Heart left ventricle (tissue), 16 donors: ENCODE results near the gene SEMA4A. TPM values are rescaled to one million over a fixed set of nuclear protein-coding genes. Genes with fewer than 3 reads are reported as not detected.

Source experiments
- ATAC-seq, 4 donors: fragments of 200-7000 bp; cut with Tn5 transposase; one replicate each; pipeline ENCODE4 v1.9.1; 2020 to 2022; ENCODE audit warnings: moderate library complexity in 4 of 4, mild to moderate bottlenecking in 3 of 4, moderate number of reproducible peaks in 1 of 4
- DNase-seq, 5 donors: peaks; one replicate each; pipeline ENCODE4 v3.0.0-alpha.2; 2020
- H3K27ac ChIP-seq, 12 donors: fragments of 200-600 bp; sonication (generic) in 4 of 12; one replicate each; pipeline versions ENCODE4 v1.5.0 to v1.8.0; 2016 to 2022; ENCODE audit warnings: mild to moderate bottlenecking in 2 of 12
- H3K27me3 ChIP-seq, 9 donors: fragments of 200-600 bp; sonication (generic) in 2 of 9; one replicate each; pipeline versions ENCODE4 v1.5.1 to v1.8.0; 2016 to 2022; ENCODE audit warnings: mild to moderate bottlenecking in 3 of 9
- H3K36me3 ChIP-seq, 9 donors: fragments of 200-600 bp; sonication (generic) in 2 of 9; one replicate each; pipeline versions ENCODE4 v1.5.0 to v1.8.0; 2018 to 2022; ENCODE audit warnings: mild to moderate bottlenecking in 2 of 9
- H3K4me1 ChIP-seq, 12 donors: fragments of 200-600 bp; sonication (generic) in 4 of 12; one replicate each; pipeline versions ENCODE4 v1.5.0 to v1.8.0; 2016 to 2022; ENCODE audit warnings: mild to moderate bottlenecking in 3 of 12
- H3K4me3 ChIP-seq, 12 donors: fragments of 200-600 bp; sonication (generic) in 4 of 12; one replicate each; pipeline versions ENCODE4 v1.5.0 to v1.8.0; 2017 to 2022; ENCODE audit warnings: mild to moderate bottlenecking in 9 of 12, moderate library complexity in 4 of 12
- H3K9me3 ChIP-seq, 12 donors: fragments of 200-600 bp; sonication (generic) in 4 of 12; one replicate each; pipeline versions ENCODE4 v1.5.0 to v1.8.0; 2016 to 2022; ENCODE audit warnings: mild to moderate bottlenecking in 1 of 12
- POLR2A ChIP-seq, 2 donors: fragments of 450-650 bp; IDR thresholded peaks; one replicate each; pipeline ENCODE4 v1.6.1; 2017; ENCODE audit warnings: antibody characterized with exemption in 2 of 2, mild to moderate bottlenecking in 2 of 2, moderate library complexity in 2 of 2
- WGBS, 4 donors: extraction: QIAGEN DNeasy Blood & Tissue Kit in 2 of 4; methylation state at CpG; one replicate each; pipeline versions ENCODE4 v1.1.5 to v1.1.7; 2013 to 2018; 5-methylcytosine and 5-hydroxymethylcytosine counted together
- intact Hi-C, 10 donors: fragments of 100-400 bp; cut with DNase I; formaldehyde crosslinking; loops; one replicate each; pipeline versions ENCODE4 v1.11.1 to v1.14.2; 2022
- polyA plus RNA-seq, 2 donors: library from polyadenylated mRNA; stranded (reverse); fragments of 200-250 nt; gene quantifications; one replicate each; pipeline ENCODE4 v1.2.3, GENCODE V29; 2013
- total RNA-seq, 9 donors: library from RNA; depleted of rRNA in 2 of 9; stranded (reverse); fragments of >200 nt in 2 of 9; fragmentation: NEBNext Ultra II Directional in 3 of 9; extraction: Animal tissue kit (Norgen Biotek cat#: 25700) in 3 of 9; gene quantifications; one replicate each; pipeline versions ENCODE4 v1.1.0 to v1.2.4, GENCODE V29; 2016 to 2023
- TF ChIP-seq, protein P1 (sequence below), 12 donors: fragments of 200-600 bp; sonication (generic) in 4 of 12; IDR thresholded peaks; one replicate each; pipeline versions ENCODE4 v1.5.0 to v1.8.0; 2018 to 2022; ENCODE audit warnings: antibody characterized with exemption in 12 of 12, mild to moderate bottlenecking in 5 of 12
- donor health status: ischemic (EF 13 %, LVEDD 7.1; RV severe dilation, severe dysfunction).
- donor health status: healthy with polysubstance abuse.
- donor health status: DM: no; HTN: yes; CAD: no.
- donor health status: DM: no; HTN: no; CAD: no.
- donor health status: ischemic (EF 25% LVEDD 6.9; RV normal size, moderate dysfunction).
- donor health status: ischemic (EF 25% LVEDD 5.7; RV mildly dilated, moderate dysfunction).
- donor health status: healthy.
- donor health status: DM: yes; HTN: yes; CAD: no.
- donor health status: ischemic (EF 35%, LVEDD 5.7; RV mildly dilated, moderate dysfunction).
- donor health status: nonischemic (EF 11% LVEDD 7.7; RV severe dilation, severe dysfunction).
- donor health status: DM: yes; HTN: yes; CAD: no.
- donor health status: PGD.
- donor health status: ischemic (EF 29% LVEDD 5.4; RV normal size, mild dysfunction).
- donor health status: nonischemic (EF 23%, LVEDD 6.1; RV moderate dilation, normal function).

The SEMA4A gene
- total and polyA plus RNA-seq, 11 donors: 0.60 to 10.2 (median 1.6) TPM

DNA sequence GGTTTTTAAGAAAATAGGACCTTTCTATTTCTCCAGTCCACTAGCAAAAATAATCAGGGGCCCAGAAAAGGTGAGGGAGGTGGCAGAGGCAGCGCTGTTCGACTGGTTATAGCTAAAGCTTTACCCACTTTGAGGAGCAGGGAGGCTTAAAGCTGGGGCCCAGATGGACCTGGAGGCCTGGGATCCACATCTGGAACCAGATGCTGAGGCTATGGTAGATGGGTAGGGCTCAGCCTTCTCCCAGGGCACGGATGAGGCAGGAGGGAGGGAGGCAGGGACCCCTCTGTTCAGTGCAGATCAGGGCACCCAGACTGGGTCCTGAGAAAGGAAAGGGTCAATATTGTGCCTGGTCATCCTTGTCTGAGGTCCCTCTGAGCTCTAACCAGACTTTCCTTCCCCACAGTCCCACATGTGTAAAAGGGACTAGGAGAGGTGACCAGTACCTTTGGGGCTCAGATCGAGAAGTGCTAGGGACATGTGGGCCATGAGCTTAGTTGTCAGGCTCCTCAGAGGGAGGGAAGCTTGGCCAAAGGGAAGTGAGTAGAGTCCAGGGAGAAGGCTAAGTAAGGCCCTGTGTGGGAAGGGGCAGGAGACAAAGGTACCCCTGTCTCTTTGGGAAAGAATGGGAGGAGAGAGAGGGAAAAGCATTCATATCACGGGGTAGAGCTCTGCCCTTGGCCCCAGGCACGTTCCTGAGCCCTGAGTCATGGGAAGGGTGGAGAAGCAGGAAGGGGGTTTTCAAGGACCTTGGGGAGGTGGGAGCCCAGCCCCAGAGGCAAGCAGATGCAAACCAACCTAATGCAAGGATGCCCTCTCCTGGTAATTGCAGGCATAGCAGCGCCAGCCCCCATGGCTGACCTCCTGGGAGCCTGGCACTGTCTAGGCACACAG lies 23.5 kb upstream of the SEMA4A start:
- Histone ChIP-seq H3K4me1 (peaks cover 42 to 69% (median 62%) of the 10 kb centered on the region in 12 donors), H3K27me3 (no peaks in the 10 kb centered on the region), H3K27ac (peak overlapping the region; percentile 95 to 100 (median 98)), H3K36me3 (peaks cover 2 to 57% (median 46%) of the 10 kb centered on the region in 9 donors), H3K4me3 (peak overlapping the region in 10 of 12 donors; percentile 7 to 40 (median 30)), H3K9me3 (no peaks in the 10 kb centered on the region)
- DNase-seq: peak; percentile 83 to 92 (median 86)
- TF ChIP-seq, protein P1, sequence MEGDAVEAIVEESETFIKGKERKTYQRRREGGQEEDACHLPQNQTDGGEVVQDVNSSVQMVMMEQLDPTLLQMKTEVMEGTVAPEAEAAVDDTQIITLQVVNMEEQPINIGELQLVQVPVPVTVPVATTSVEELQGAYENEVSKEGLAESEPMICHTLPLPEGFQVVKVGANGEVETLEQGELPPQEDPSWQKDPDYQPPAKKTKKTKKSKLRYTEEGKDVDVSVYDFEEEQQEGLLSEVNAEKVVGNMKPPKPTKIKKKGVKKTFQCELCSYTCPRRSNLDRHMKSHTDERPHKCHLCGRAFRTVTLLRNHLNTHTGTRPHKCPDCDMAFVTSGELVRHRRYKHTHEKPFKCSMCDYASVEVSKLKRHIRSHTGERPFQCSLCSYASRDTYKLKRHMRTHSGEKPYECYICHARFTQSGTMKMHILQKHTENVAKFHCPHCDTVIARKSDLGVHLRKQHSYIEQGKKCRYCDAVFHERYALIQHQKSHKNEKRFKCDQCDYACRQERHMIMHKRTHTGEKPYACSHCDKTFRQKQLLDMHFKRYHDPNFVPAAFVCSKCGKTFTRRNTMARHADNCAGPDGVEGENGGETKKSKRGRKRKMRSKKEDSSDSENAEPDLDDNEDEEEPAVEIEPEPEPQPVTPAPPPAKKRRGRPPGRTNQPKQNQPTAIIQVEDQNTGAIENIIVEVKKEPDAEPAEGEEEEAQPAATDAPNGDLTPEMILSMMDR (IDR thresholded peaks at IDR 0.05): peak; percentile 92 to 99 (median 99)
- peak in 1 of 2 donors; percentile 40 for TF ChIP-seq POLR2A (IDR thresholded peaks at IDR 0.05)
- intact Hi-C loops: loop anchor here (1.0 to 10.0 kb wide), 4 partner anchors 33 to 375 kb away; partner anchors contain the start of gene MEF2D (in 1 of the 10)
- ATAC-seq: peak; percentile 63 to 69 (median 64)
- whole genome bisulfite sequencing, 4 donors: 28 to 32% (median 29%) methylated on average over 6 to 7 of the region's 7 CpGs

DNA sequence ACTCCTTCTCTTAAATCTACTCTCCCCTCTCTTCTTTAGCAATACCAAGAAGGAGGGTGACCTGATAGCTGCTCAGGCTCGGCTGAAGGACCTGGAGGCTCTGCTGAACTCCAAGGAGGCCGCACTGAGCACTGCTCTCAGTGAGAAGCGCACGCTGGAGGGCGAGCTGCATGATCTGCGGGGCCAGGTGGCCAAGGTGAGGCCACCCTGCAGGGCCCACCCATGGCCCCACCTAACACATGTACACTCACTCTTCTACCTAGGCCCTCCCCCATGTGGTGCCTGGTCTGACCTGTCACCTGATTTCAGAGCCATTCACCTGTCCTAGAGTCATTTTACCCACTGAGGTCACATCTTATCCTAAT lies 22.8 kb upstream of the SEMA4A start:
- Histone ChIP-seq H3K27ac (peak overlapping the region; percentile 95 to 100 (median 98)), H3K9me3 (no peaks in the 10 kb centered on the region), H3K4me3 (peak overlapping the region in 1 of 12 donors; percentile 40), H3K4me1 (peaks cover 35 to 63% (median 56%) of the 10 kb centered on the region in 12 donors), H3K27me3 (no peaks in the 10 kb centered on the region), H3K36me3 (peaks cover 3 to 64% (median 52%) of the 10 kb centered on the region in 9 donors)
- ATAC-seq (no peak), DNase-seq (no peak)
- intact Hi-C loops: loop anchor here in 9 of 10 donors (1.0 to 2.0 kb wide), 3 partner anchors 34 to 38 kb away; no protein-coding TSS in a partner anchor
- TF ChIP-seq POLR2A (IDR thresholded peaks at IDR 0.05): no peak
- TF ChIP-seq, protein P1 (IDR thresholded peaks at IDR 0.05): peak in 1 of 12 donors; percentile 33
- WGBS, 4 donors: 70 to 81% (median 74%) methylated on average over 6 of the region's 6 CpGs

DNA sequence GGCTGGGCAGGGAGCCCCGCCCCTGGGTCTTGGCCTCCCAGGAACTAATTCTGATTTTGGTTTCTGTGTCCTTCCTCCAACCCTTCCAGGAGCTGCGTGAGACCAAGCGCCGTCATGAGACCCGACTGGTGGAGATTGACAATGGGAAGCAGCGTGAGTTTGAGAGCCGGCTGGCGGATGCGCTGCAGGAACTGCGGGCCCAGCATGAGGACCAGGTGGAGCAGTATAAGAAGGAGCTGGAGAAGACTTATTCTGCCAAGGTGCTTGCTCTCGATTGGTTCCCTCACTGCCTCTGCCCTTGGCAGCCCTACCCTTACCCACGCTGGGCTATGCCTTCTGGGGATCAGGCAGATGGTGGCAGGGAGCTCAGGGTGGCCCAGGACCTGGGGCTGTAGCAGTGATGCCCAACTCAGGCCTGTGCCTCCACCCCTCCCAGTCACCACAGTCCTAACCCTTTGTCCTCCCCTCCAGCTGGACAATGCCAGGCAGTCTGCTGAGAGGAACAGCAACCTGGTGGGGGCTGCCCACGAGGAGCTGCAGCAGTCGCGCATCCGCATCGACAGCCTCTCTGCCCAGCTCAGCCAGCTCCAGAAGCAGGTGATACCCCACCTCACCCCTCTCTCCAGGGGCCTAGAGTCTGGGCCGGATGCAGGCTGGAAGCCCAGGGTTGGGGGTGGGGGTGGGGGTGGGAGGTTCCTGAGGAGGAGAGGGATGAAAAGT lies 18.5 kb upstream of the SEMA4A start:
- Histone ChIP-seq H3K36me3 (peaks cover 14 to 98% (median 95%) of the 10 kb centered on the region in 9 donors), H3K27ac (peak overlapping the region in 1 of 12 donors; percentile 25), H3K4me3 (no peak overlapping the region), H3K27me3 (no peaks in the 10 kb centered on the region), H3K9me3 (no peaks in the 10 kb centered on the region), H3K4me1 (peaks cover 6 to 26% (median 13%) of the 10 kb centered on the region in 12 donors)
- intact Hi-C loops: no loop called here
- DNase-seq: no peak
- TF ChIP-seq, protein P1 (IDR thresholded peaks at IDR 0.05): no peak
- no peak for TF ChIP-seq POLR2A (IDR thresholded peaks at IDR 0.05)
- 86 to 91% (median 87%) methylated on average over 16 to 18 of the region's 18 CpGs for WGBS, 4 donors
- ATAC-seq: no peak
